Measurements from ENCODE around the gene APOA4.
"Not testable (repeated sequence)": the region's sequence is repeated elsewhere in the genome, so short reads cannot be mapped to it uniquely, and the experiment has no call there.

APOA4 gene

GRCh38 chr11:116828632-116829524 lies 5.8 kb upstream of the APOA4 start:
- DNase-seq, result no peak

DNA sequence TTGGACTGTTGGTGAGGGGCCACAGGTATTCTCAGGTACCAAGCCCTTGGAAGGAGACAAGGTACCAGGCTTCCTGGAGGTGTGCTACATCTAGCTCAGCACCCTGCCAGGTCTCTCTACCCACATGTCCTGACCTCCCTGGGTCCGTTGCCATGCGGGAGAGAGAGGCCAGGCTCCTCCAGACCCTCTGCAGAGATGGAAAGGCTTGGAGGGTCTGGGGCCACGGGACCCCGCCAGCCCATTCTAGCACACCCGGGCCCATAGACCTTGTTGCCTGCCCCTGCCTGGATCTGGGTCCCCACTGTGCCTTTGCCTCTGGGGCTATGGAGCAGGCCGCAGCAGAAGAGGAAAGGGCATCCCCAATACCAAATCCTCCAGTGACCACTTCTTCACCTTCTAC lies 4.4 kb upstream of the APOA4 start:
- DNase-seq, result no peak

GRCh38 chr11:116826751-116827431 lies 3.8 kb upstream of the APOA4 start:
- DNase-seq, result no peak

GRCh38 chr11:116825854-116826750 lies 3.0 kb upstream of the APOA4 start:
- DNase-seq, result no peak

DNA sequence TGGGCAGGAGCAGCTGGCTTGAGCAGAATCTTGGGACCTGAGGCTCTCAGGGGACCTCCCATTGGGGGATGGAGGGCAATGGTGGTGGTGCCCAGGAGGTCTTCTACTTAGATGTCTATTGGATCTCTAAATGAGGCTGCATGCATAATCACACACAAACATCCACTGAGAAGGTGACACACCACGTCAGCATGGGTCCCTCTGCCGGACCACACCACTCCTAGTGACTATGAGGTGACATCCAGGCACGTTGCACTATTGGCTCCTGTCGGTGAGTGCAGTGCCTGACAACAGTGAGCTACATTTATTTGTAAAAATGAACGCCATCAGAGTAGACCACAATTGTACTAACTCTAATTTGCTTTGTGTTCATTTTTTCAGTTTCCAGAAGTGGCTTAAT lies 2.3 kb upstream of the APOA4 start:
- no peak for DNase-seq

DNA sequence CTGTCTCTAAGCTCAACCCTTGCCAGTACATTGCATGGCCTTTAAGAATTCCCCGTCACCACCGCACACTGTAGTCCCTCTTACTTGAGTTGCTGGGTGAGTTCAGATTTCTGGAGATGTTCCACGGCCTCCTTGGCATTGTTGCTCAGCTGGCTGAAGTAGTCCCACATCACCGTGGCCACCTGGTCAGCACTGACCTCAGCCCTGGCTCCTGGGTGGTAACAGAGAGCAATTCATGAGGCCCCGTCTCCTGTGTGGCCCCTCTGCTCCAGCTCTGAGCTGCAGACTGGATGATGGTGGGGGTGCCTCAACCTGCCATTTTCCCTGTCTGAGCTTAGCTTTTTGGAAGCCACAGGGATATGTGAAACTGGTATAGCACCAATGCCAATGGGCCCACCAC lies 529 bp downstream of the APOA4 start:
- DNase-seq, result no peak

DNA sequence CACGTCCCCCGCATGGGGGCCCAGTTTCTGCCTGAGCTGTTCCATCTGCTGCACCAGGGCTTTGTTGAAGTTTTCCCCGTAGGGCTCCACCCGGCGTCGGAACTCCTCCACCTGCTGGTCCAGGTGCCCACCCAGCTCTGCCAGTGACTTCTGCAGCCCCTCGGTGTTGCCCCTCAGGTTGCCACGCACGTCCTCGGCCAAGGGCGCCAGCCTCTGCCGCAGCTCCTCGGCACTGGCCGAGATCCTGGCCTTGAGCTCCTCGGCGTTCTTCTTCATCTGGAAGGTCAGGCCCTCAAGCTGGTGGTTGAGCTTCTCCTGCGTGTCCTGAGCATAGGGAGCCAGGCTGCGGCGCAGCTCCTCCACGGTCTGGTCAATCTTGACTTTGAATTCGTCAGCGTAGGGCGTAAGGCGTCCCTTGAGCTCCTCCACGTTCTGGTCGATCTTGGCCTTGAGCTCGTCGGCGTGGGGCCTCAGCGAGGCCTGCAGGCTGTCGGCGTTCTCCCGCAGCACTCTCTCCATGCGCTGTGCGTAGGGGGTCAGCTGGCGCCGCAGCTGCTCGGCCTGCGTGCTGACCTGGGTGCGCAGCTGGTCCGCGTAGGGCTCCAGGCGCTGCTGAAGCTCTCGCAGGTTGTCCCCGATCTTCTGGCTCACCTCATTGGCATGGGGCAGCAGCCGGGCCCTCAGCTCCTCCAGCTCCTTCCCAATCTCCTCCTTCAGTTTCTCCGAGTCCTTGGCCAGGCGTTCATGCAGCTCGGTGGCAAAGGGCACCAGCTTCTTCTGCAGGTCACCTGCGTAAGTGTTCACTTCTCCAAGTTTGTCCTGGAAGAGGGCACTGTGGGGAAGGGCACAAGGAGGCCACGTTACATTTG lies 1.8 kb downstream of the APOA4 start:
- DNase-seq, result no peak

- DNase-seq, result no peak
These were observed 4.1 kb downstream of the APOA4 start for GRCh38 chr11:116819049-116819448.

DNA sequence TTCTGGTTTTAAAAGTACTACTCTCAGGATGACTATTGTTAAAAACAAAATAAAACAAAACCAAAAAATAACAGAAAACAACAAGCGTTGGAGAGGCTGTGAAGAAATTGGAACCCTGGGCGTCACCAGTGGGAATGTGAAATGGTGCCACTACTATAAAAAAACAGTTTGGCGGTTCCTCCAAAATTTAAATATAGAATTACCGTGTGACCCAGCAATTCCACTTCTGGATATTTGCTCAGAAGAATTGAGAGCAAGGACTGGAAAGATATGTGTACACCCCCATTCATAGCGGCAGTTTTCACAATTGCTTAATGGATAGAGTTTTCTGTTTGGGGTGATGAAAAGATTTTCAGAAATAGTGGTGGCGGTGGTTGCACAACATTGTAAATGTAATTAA lies 8.6 kb downstream of the APOA4 start:
- DNase-seq, result no peak

DNA sequence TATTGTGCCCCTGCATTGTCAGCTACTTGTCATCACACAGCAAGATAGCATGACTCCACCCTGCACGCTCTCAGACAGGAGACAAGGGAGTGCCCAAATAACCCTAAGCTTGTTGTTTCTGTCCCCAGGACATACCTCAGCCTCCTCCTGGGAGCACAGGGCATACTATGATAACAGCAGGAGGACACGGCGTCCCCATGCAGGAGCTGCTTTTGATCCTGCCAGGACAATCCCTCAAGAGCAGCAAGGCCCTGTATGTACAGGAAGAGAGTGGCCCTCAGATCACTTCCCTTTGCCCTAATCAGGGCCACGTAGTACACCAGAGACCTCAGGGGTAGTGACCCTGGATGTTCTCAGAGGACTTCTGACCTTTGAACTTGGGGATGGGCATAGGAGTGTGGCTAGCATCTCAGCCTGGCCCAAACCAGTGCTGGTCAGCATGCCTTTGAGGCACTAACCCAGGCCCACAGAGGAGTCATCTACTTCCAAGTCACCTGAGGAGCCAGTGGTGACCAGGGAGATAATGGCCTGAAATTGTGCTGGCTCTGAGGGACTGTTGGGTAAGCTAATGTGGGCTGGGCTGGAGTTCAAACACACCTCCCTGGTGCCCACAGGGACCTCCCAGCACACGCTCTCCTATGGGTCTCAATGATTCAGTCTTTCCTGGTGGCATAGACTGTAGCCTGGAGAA lies 9.2 kb downstream of the APOA4 start:
- no peak for DNase-seq

DNA sequence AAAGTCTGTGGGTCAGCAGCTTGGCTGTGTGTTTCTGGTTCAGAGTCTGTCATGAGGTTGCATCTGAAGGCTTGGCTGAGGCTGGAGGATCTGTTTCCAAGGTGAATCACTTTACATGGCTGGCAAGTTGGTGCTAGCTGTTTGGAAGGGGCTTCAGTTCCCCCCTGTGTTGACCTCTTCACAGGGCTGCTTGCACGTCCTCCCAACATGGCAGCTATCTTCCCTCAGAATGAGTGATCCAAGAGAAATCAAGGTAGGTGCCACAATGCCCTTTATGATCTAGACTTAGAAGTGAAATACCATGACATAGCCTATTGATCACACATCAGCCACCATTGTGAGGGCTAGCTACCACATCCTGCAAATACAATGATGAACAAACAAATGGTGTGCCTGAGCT lies 9.9 kb downstream of the APOA4 start:
- no peak for DNase-seq

DNA sequence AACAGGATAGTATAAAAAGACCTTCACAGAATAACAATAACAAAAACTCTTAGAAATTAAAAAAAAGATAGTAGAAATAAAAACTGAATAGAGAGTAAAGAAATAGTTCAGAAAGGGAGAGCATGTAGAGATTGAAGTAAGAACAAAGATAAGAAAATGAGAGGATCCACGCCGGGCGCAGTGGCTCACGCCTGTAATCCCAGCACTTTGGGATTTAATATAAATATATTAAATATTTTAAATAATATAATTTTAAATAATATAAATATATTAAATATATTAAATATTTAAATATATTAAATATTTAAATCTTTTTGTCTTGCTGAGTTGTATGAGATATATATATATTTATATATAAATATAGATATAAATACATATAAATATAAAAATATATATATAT lies 11.0 kb downstream of the APOA4 start:
- DNase-seq, result no peak

- DNase-seq, result no peak
These were observed 11.9 kb downstream of the APOA4 start for GRCh38 chr11:116811194-116811593.

GRCh38 chr11:116808262-116809175 lies 14.6 kb downstream of the APOA4 start:
- no peak for DNase-seq

DNA sequence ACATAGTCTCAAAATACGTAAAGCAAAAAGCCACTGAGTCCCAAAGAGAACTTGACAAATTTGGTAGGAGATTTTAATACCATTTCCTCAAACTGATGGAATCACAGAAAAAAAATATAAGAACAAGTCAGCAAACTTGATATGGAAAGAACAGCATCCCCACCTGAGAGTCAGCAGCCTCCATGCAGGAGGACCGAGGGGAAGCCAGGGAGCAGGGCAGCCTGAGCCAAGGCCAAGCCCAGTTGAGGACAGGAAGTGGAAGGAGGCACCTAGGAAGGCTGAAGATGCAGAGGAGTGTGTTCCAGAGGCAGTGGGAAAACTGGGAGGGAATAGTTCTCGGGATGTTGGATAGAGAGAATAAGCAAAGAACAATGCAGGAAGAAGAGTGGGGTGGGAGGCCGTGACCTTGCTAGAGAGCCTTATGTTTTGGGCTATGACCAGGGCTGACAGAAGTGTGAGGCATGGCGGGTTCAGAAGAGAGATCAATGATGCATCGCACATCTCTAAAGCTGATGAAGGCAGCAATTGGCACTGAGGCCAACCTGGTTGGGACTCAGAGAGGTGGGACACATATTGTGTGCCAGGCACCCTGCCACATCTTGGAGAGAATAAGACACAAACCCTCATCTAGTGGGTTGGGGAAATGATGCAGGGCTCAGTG lies 15.4 kb downstream of the APOA4 start:
- DNase-seq, result no peak

GRCh38 chr11:116804001-116804400 lies 19.1 kb downstream of the APOA4 start:
- no peak for DNase-seq

DNA sequence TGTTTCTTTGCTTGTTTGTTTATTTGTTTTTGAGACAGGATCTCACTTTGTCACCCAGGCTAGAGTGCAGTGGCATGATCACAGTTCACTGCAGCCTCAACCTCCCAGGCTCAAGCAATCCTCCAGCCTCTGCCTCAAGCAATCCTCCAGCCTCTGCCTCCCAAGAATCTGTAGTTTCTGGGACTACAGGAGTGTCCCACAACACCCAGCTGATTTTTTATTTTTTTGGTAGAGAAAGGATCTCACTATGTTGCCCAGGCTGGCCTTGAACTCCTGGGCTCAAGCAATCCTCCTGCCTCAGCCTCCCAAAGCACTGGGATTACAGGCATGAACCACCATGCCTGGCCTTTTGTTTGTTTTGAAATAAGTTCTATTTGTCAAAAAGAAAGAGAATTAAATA lies 21.4 kb downstream of the APOA4 start:
- DNase-seq, result not testable (repeated sequence)

DNA sequence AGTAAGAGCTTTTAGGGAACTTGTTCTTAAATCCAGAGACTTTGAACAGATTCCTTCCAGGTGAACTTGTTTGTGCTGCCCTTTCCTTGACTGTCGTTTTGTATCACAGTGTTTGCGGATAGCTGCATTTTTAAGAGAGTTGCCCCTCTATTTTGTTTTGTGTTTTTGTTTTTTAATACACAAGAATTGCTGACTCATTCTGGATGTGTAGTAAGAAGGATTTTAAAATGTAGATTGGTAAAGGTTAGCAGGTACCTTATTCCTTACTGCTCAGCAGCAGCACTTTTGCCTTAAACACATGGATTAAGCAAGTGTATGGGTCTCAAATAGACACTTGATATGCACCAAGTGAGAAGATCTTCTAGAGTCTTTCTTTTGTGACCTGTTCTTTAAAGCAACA lies 22.5 kb downstream of the APOA4 start:
- DNase-seq, result no peak

GRCh38 chr11:116798368-116798767 lies 24.7 kb downstream of the APOA4 start:
- DNase-seq, result no peak

GRCh38 chr11:116797816-116798215 lies 25.3 kb downstream of the APOA4 start:
- DNase-seq, result no peak

All from NCI-H526 (cell line).